Activated CD8-positive, alpha-beta memory T cell treated with anti-CD3 and anti-CD28 coated beads, Interleukin-2, amount 50 U/mL, for 4 hours (primary cell): Measurements from ENCODE around the gene WDR46.
A peak's percentile ranks its signal among the peaks of the same experiment; 100 is the strongest.

Source experiments
- DNase-seq: peaks from one replicate; pipeline ENCODE4 v3.0.0-alpha.2; 2020

Gene WDR46, protein sequence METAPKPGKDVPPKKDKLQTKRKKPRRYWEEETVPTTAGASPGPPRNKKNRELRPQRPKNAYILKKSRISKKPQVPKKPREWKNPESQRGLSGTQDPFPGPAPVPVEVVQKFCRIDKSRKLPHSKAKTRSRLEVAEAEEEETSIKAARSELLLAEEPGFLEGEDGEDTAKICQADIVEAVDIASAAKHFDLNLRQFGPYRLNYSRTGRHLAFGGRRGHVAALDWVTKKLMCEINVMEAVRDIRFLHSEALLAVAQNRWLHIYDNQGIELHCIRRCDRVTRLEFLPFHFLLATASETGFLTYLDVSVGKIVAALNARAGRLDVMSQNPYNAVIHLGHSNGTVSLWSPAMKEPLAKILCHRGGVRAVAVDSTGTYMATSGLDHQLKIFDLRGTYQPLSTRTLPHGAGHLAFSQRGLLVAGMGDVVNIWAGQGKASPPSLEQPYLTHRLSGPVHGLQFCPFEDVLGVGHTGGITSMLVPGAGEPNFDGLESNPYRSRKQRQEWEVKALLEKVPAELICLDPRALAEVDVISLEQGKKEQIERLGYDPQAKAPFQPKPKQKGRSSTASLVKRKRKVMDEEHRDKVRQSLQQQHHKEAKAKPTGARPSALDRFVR

DNA sequence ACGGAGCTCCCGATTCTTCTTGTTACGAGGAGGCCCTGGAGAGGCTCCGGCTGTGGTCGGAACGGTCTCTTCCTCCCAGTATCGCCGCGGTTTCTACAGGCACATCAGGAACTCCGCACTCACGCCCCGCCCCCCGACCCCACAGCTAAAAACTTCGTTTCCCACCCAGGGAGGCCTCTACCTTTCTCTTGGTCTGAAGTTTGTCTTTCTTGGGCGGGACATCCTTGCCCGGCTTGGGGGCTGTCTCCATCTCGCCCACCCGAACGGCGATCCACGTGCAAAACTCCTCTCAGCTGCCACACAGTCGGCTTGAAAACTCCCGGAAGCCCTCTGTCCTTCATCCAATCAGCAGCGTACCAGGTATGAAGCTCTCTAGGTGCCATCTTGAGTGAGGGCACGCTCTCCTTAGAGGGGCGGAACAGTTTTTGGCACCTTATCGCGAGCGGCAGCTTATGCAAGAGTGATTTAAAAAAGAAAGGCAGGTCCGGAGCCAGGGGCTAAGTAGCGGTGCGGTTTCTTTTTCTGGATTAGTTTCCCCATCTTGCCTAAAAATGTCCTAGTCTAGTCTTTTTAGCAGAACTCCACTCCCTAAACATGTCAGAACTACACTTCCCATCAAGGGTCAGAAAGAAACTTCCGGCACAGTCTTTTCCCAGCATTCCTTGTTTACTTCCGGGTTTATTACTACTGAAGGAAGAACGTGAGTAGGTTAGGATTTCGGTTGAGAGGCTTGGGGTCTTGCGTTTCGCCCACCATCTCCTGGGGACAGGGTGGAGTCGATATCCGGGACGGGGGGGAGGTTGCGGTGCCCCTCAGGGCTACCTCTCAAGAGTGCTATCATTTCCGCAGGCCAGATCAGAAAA, at the start of gene WDR46, which contains the start of gene PFDN6:
Gene WDR46 (minus strand): TSS at position 319 of the 863 bp plus-strand sequence. CDS start 69 bp downstream, at position 250.
Gene PFDN6 (plus strand): TSS at position 681 of the 863 bp plus-strand sequence. CDS start 256 bp downstream, outside the sequence.
- peak; percentile 75 for DNase-seq

DNA sequence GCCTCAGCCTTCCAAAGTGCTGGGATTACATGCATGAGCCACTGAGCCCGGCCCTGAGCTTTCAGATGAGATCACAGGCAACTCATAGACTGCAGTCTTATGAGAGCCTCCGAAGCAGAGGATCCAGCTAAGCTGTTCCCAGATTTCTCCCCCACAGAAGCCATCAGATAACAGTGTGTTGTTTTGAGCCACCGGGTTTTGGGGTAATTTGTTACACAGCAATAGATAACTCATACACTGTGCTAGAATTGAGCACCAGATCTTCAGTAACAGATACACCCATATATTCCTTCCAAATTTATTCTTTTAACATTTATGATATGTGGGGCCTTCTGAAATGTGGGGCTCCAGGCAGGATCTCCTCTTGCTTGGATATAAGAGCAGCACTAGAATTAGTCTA, 47.5 kb upstream of the WDR46 start:
- DNase-seq: no peak

DNA sequence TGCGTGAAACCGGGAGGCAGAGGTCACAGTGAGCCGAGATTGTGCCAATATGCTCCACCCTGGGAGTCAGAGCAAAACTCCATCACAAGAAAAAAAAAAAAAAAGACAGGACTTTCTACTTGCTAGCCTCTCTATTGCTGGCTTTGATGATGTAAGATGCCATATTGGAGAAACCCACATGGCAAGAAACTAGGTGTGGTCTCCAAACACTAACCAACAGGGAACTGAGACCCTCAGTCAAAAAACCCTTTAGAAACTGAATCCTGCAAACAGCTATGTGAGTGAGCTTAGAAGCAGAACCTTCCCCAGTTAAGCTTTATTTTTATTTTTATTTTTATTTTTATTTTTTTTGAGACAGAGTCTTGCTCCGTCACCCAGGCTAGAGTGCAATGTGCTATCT, 46.9 kb upstream of the WDR46 start:
- DNase-seq: no peak

DNA sequence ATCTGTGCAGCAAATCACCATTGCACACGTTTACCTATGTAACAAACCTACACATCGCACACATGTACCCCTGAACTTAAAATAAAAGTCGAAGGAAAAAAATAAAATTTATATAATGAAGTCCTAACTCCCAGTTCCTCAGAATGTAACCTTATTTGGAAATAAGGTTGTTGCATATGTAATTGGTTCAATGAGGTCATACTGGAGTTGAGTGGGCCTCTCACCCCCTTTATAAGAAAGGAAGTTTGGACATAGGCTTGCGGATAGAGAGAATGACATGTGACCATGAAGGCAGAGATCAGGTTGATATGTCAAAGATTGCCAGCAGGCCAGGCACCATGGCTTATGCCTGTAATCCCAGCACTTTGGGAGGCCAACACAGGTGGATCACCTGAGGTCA, 44.6 kb upstream of the WDR46 start:
- no peak for DNase-seq

DNA sequence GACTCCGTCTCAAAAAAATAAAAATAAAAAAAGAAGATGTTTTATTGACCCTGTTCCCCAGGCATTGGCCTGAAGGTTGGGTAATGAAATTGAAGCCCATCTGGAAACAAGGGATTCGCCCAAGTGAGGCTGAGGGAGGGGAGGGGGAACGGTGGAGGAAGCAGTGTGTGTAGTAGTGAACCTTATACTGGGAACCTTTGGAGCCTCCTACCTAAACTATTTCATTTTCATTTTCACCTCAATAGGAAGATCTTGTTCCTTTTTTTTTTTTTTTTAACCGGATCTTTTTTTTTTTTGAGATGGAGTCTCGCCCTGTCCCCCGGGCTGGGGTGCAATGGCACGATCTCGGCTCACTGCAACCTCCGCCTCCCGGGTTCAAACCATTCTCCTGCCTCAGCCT, 41.7 kb upstream of the WDR46 start:
- DNase-seq: no peak

DNA sequence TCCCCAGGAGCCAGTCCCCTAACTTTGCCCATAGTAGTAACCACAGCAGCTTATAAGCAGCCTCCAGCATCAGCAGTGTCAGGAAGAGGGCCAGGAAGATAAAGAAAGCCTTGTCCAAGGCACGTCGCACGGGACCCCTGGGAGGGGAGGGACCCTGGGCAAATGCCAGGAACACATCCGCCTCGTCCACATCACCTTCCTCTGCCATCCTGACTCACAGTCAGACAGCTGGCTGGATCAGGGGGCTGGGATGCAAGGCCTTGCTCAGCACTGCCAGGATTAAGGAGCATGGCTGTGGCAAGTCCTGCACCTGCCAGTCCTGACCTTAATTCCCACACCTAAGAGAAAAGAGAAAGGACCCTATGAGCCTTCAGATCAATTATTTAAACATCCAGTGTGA, 40.0 kb upstream of the WDR46 start:
- no peak for DNase-seq

DNA sequence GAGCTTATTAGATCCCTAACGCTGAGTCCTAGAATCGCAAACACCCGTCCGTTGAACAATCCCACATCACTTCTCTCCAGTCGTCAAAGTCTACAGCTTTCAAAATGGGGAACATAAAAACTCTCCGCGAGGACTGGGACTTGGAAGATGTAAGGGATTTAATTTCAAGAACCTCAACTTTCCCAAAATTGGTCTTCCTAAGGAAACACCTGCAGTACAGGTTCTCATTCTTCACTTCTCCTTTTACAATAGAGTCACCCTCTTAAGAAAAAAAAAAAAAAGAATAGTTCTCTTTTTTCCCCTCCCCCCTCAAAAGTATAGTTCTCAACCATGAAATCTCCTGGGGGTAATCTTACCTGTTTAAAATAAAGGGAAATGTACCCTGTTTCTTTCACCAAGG, 35.1 kb upstream of the WDR46 start:
- no peak for DNase-seq

DNA sequence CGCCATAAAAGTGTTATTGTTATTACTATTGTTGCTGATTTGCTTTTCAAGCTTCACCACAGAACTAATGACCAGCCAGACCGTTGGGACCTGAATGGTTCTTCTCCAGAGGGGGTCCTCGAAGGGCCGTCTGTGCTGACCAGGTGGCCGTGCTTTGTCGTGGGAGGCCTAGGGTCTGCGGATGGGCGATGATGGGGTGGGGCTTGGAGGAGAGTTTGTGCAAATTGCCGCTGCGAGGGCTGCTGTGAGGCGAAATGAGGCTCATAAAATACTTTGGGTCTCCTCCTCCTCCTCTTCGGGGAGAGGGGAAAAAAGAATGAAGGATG, 34.5 kb upstream of the WDR46 start:
- DNase-seq: peak; percentile 28

DNA sequence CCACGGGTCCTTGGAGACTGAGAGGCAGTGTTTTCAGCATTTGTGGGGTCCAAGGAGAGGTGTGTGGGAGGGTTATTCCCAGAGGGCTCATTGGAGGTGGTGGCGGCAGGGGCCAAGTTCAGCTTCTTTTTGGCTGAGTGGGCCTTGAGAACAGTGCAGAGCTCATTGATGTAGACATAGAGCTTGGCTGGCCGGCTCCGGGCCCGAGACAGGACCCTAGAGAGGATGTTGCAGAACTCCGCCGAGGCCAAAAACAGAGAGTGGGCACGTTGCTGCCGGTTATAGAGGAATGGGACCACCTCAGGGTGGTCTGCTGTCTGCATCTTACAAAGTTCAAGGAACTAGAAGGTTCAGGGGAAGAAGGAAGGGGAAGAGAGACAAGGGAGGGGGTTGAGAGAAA, 32.2 kb upstream of the WDR46 start:
- no peak for DNase-seq

DNA sequence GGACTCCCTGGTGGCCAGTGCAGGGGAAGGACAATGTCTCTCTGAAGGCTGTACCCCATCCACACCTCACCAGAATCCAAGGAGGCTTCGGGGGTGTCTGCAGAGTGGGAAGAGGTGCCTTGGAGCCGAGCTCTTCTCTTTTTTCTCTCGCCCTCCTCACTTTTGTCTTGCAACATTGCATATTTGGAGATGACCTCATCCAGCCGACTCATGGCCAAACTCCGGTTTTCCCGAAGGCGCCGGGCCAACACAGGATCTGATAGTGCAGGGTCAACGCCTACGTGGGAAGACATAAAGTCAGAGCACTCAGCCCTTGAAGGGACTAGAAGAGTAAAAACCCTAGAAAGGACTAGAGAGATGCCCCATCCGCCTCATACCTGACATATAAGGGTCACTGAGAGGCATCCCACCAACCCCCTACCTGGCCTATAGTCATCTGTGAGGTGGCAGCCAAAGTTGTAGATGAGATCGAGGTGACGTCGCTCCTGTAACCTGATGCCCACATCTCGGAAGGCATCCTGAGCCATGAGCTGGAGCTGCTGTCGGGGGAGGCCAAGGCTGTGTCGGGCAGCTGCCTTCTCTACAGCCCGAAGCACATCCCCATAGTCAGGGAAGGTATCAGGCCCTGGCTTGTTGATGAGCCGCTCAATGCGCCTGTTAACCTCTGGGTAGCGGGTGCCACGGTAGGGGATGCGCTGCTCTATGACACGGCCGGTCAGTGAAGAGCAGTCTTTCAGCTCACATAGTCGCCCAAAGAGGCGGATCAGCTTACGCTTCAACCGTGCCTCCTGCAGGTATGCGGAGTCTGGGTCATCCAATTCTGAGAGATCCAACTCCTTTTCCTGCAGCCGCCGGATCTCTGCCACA, 31.5 kb upstream of the WDR46 start:
- DNase-seq: no peak

DNA sequence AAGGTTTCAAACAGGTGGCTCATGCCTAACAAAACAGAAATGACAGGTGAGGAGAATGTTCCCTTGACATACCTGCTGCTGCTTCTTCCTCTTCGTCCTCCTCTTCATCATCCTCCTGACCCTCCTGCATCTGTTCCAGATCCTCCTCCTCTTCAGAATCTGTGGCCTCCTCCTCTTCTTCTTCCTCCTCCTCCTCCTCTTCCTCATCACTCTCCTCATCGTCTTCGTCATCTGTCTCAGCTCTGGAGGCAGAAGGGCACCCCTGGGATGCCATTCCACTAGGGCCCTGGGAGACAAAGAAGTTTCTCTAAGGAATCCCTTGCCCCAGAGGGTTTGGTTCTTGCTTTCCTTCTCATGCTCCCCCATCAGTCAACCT, 30.9 kb upstream of the WDR46 start:
- DNase-seq: no peak

DNA sequence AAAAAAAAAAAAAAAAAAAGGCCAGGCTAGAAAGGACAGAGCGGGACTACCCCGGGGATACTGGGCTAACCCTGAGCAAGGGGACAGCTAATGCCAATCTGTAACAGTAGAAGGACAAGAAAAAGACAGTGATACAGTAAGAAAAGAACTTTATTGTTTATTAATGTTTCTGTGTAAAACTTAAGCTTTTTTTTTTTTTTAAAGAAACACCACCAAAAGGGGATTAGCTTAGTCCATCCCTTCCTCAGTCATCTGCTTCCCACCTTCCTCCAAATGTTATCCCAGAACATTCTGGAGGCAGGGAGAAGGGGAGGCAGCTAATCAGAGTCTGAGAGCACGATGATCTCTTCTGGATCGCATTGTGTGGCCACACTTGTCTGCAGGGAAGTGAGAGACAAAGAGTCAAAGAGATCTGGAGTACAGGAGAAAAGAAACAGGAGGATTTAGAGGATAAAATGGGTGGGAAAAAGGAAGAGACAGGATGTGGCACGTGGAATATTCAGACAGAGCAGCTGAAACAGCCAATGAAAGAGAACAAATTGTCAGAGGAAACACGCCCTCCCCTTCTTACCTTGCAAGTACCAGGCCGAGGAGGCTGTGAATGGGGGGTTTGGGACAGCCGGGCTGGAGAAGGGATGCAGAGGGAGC, 29.5 kb upstream of the WDR46 start:
- DNase-seq: no peak

DNA sequence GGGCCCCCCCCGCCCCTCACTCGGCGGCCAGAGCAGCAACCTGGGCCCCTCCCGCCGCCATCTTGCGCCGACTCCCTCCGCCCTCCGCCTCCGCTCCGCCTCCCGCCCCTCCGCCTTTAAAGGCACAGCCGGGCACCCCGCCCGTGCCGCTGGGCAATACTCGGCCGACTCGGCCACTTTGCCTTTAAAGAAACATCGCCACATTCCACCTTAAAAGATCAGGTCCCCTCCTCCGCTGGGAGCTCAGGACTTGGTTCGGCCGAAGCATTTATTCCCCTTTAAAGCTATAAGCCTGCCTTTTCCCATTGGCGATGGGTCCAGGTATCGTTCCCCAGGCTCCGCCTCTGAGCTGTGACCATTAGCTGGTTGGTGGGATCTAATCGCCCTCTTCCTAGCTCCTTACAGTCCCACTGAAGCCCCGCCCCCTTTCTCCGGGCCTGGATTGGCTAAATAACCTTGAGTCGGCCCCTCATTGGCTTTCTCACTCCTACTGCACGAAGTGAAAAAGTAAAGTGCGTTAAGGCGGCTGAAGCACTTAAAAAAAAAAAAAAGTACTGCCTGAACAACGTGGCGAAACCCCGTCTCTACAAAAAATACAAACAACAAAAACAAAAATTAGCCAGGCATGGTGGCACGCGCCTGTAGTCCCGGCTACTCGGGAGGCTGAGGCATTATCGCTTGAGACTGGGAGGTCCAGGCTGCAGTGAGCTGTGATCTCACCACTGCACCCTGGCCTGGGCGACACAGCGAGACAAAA, 28.8 kb upstream of the WDR46 start, which contains the start of gene ZBTB22:
Gene ZBTB22 (minus strand): TSS at position 76 of the 757 bp plus-strand sequence. CDS start 828 bp downstream, outside the sequence.
- peak; percentile 93 for DNase-seq

DNA sequence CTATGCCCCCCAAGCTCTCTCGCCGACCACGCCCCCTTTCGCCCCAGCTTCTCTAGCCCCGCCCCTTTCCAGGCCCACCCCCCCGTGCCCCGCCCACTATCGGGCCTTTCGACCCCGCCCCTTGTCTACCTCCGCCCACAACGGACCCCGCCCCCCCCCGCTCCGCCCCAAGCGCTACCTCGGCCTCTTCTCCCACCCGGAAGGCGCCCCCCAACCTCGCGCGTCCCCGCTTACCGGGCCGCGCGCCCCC, 28.3 kb upstream of the WDR46 start:
- no peak for DNase-seq

DNA sequence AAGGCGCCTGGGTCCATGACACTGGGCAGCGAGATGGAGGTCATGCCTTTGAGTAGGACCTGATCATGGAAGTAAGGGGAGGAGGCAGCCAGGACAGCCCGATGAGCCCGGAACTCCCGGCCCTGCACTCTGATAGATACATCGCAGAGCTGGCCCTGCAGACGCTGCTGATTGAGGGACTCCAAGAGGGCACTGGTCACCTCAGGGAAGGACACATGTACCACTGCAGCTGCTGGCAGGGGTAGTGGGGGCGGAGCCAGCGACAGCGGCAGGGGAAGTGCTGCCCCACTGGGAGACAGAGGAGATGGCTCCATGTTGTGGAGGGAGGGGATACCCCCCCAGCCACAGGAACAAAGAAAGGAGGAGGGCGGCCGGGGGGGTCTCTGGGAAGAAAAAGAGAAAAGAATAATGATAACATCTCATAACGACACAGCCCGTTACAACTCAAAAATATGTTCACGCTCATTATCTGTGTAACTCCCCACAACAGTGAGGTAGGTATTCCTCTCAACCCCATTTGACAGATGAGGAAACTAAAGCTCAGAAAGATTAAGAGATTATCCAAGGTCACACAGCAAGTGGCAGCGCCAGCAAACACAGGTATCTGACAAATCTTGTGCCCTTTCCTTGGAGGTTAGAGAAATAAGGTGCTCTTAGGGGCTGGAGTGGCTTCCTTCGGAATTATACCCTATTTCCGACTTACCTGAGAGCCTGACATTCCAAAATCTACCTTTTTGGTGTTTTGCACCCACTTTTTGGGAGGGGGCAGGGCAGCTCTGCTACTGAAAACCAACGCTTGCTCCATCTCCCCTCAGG, 27.8 kb upstream of the WDR46 start:
- no peak for DNase-seq

DNA sequence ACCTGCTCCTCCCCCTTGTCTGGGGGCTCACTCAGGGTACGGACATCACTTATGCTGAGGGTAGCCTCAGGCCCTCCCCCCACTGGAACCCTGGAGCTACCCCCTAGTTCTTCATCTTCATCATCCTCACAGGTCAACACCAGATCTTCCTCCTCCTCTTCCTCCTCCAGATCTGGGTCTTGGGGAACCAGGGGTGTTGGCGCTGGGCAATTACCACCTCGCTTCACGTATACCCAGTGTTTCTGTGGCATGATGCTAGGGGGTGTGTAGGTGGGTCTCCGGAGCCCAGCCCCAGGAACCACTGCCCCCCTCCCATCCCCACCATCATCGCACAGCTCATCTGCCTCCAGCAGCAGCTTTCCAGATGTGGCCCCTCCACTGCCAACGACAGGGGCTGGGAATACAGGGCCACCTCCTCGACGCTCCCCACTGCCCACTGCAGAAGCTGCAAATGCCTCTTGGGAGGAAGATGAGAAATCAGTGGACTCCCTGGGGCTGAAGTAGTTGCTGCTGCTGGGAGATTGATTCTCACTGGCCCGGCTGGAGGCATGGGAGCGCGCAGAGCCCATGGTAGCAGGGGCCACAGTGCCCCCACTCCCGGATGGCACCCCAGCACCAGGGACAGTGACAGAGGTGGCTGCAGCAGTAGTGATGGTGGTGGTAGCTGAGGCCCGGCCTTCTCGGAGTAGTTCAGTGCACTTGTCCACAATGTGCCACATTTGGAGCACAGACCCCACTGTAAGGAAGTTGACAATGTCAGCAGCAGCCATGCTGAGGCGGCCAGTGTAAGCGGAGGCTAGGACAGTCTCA, 27.0 kb upstream of the WDR46 start:
- no peak for DNase-seq

DNA sequence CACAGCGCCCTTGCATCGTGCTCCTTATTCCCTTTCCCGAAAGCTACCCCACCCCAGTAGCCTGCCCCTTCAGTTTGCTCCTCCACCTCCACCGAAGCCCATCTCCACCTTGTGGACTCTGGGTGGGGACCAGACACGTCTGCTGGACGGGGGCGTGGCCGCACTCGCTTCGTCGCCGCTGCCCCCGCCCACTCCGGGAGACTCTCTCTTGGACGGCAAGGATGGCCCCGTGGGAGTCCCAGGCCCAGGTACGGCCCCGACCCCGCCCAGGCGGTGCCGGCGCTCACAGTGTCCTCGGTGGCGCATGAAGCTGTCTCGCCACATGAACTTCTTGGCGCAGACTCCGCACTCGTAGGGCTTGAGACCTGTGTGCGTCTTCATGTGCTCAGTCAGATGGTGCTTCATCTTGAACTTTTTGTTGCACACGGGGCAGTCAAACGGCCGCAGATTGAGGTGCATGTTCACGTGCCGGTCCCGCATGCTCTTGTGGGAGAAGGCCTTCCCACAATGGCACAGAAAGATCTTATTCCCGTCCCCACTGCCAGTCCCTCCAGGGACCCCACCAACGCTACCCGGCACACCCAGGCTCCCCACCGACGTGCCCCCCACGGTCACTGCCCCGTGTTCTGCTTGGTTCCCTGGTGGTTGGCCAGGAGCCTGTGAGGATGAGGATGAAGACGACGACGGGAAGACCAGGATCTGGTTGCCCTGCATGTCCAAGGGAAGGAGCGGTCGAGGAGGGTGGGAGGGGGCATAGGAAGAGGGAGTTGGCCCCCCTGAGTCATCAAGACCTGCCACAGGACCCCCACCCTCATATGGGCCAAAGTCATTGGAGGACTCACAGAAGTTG, 26.1 kb upstream of the WDR46 start:
- peak; percentile 29 for DNase-seq

DNA sequence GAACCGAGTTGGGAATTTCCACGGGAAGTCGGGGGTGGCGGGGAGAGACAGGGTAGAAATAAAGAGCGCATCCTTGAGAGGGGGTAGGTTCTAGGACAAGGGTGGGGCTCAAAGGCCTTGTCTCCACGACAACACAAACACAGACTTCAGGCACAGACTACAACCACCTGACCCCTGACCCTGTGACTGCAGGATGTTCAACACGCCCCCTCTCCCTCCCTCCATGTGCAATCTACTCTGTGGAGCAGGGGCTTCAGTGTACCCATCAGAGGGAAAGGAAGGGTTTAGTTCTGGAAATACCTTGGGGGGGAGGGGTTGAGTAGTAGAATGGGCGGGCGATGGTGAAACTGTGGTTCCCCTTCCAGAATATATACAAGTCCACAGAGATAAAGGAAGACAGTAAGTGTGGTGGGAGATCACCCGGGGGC, 25.5 kb upstream of the WDR46 start:
- peak; percentile 57 for DNase-seq
